K562 (cell line): Measurements from ENCODE around the gene ZGLP1. TPM values are rescaled to one million over a fixed set of nuclear protein-coding genes. Genes with fewer than 3 reads are reported as not detected.

ENCODE experiments used
- E2F3 ChIP-seq: fragments of 250-450 bp; sonication (Bioruptor Pico); IDR thresholded peaks from 2 replicates; pipeline ENCODE4 v1.4.0; 2020; ENCODE audit warnings: mild to moderate bottlenecking
- NBN ChIP-seq: fragments of 450-650 bp; IDR thresholded peaks from 2 replicates; pipeline ENCODE4 v1.6.1; 2016; ENCODE audit warnings: low read depth, mild to moderate bottlenecking
- NCOA1 ChIP-seq: fragments of 450-650 bp; IDR thresholded peaks from 2 replicates; pipeline ENCODE4 v1.6.1; 2016; ENCODE audit warnings: low read depth
- TAF1 ChIP-seq: IDR thresholded peaks from 2 replicates; pipeline ENCODE4 v1.6.1; 2011; ENCODE audit warnings: mild to moderate bottlenecking, low read length, moderate library complexity; ENCODE audit not compliant: insufficient read depth, control insufficient read depth, severe bottlenecking; ENCODE audit errors: extremely low read depth
- TOE1 ChIP-seq, 2 experiments: fragments of 450-650 bp in 1 of 2; sonication (generic) in 1 of 2; formaldehyde crosslinking in 1 of 2; IDR thresholded peaks; 2 replicates each; pipeline versions ENCODE4 v1.7.1 to v1.8.0; 2016 to 2022; ENCODE audit warnings: borderline replicate concordance in 2 of 2, mild to moderate bottlenecking in 2 of 2, antibody characterized with exemption in 1 of 2, inconsistent platforms in 1 of 2, low read depth in 1 of 2, missing genetic modification reagents in 1 of 2, moderate library complexity in 1 of 2
- TRIM28 ChIP-seq: fragments of 450-650 bp; IDR thresholded peaks from 2 replicates; pipeline ENCODE4 v1.6.1; 2017
- ZNF75A ChIP-seq: fragments of 450-650 bp; formaldehyde crosslinking; IDR thresholded peaks from 2 replicates; pipeline ENCODE4 v1.4.0; 2020; ENCODE audit warnings: mild to moderate bottlenecking
- polyA plus RNA-seq, 8 experiments: library from polyadenylated mRNA; depleted of rRNA in 4 of 8; stranded (reverse) in 5 of 8; unstranded in 3 of 8; fragments of >200 nt; fragmentation: Nextera tagmentation in 2 of 8; fragmentation: Illumina TruSeq in 1 of 8; extraction: Ambion mirVana in 2 of 8; extraction: Trizol in 1 of 8; gene quantifications; 2 replicates each; pipeline versions ENCODE4 v1.2.1 to v1.2.3, GENCODE V29; 2011 to 2014; ENCODE audit warnings: inconsistent platforms in 1 of 8, missing spikeins in 1 of 8
- total RNA-seq, 7 experiments: library from RNA; depleted of rRNA in 6 of 7; stranded (reverse); fragments of >200 nt in 6 of 7; fragmentation: Illumina TruSeq in 2 of 7; extraction: Trizol in 2 of 7; gene quantifications; 2 replicates each; pipeline versions ENCODE4 v1.2.1 to v1.2.3, GENCODE V29; 2011 to 2021; ENCODE audit warnings: low replicate concordance in 1 of 7
- TF ChIP-seq, protein P1 (sequence below): fragments of 450-650 bp; formaldehyde crosslinking; IDR thresholded peaks from 2 replicates; pipeline ENCODE4 v1.4.0; 2020; ENCODE audit warnings: mild to moderate bottlenecking
- TF ChIP-seq, protein P2 (sequence below): sonication (generic); formaldehyde crosslinking; IDR thresholded peaks from 2 replicates; pipeline ENCODE4 v1.8.1; 2023; ENCODE audit warnings: mild to moderate bottlenecking, missing genetic modification reagents
- TF ChIP-seq, protein P3 (sequence below), 2 experiments: fragments of 450-650 bp; formaldehyde crosslinking in 1 of 2; IDR thresholded peaks; 2 replicates each; pipeline versions ENCODE4 v1.4.0 to v1.6.1; 2014 to 2020; ENCODE audit warnings: mild to moderate bottlenecking in 2 of 2, borderline replicate concordance in 1 of 2, low read depth in 1 of 2
- TF ChIP-seq, protein P4 (sequence below), 3 experiments: IDR thresholded peaks in 2 of 3; conservative IDR thresholded peaks in 1 of 3; 2 replicates each; pipeline ENCODE4 v1.5.1; 2011 to 2012; ENCODE audit warnings: low read length in 3 of 3, mild to moderate bottlenecking in 3 of 3, control low read depth in 2 of 3, improper control_type of control experiment in 1 of 3, inconsistent platforms in 1 of 3, low read depth in 1 of 3, mixed read lengths in 1 of 3, moderate library complexity in 1 of 3; ENCODE audit not compliant: insufficient read depth in 2 of 3

ZGLP1 gene
- total and polyA plus RNA-seq, 9 of the 15 experiments (the other 6 are each of a cell fraction or from before 2014, with no cell fraction given): 0.24 to 4.5 (median 2.2) TPM

DNA sequence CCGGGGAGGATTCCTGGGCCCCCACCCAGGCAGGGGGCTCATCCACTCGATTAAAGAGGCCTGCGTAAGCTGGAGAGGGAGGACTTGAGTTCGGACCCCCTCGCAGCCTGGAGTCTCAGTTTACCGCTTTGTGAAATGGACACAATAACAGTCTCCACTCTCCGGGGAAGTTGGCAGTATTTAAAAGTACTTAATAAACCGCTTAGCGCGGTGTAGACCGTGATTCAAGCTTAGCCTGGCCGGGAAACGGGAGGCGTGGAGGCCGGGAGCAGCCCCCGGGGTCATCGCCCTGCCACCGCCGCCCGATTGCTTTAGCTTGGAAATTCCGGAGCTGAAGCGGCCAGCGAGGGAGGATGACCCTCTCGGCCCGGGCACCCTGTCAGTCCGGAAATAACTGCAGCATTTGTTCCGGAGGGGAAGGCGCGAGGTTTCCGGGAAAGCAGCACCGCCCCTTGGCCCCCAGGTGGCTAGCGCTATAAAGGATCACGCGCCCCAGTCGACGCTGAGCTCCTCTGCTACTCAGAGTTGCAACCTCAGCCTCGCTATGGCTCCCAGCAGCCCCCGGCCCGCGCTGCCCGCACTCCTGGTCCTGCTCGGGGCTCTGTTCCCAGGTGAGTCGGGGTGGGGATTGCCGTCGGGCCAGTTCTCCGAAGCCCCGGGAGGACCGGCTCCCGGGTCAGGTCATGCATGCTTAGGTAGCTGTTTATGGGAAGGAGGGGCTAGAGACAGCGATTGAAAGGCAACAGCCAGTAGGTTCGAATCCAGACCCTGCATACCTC is 38.8 kb downstream of the ZGLP1 start, which contains the start of gene ICAM1 (continued):
- TF ChIP-seq, protein P1, sequence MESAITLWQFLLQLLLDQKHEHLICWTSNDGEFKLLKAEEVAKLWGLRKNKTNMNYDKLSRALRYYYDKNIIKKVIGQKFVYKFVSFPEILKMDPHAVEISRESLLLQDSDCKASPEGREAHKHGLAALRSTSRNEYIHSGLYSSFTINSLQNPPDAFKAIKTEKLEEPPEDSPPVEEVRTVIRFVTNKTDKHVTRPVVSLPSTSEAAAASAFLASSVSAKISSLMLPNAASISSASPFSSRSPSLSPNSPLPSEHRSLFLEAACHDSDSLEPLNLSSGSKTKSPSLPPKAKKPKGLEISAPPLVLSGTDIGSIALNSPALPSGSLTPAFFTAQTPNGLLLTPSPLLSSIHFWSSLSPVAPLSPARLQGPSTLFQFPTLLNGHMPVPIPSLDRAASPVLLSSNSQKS: no peak
- TF ChIP-seq NCOA1 (no peak), TRIM28 (peak; percentile 25; the same call in 1 of the 2 replicates), TOE1 (IDR thresholded peaks at IDR 0.05; ENCODE audit: borderline replicate concordance) (peak; percentile 83), TOE1 (CRISPR knock-in tag; IDR thresholded peaks at IDR 0.05; ENCODE audit: borderline replicate concordance, low read depth) (no peak), NBN (no peak), E2F3 (CRISPR knock-in tag) (no peak), TAF1 (peak; percentile 66), ZNF75A (CRISPR knock-in tag) (no peak)
- TF ChIP-seq, protein P2, sequence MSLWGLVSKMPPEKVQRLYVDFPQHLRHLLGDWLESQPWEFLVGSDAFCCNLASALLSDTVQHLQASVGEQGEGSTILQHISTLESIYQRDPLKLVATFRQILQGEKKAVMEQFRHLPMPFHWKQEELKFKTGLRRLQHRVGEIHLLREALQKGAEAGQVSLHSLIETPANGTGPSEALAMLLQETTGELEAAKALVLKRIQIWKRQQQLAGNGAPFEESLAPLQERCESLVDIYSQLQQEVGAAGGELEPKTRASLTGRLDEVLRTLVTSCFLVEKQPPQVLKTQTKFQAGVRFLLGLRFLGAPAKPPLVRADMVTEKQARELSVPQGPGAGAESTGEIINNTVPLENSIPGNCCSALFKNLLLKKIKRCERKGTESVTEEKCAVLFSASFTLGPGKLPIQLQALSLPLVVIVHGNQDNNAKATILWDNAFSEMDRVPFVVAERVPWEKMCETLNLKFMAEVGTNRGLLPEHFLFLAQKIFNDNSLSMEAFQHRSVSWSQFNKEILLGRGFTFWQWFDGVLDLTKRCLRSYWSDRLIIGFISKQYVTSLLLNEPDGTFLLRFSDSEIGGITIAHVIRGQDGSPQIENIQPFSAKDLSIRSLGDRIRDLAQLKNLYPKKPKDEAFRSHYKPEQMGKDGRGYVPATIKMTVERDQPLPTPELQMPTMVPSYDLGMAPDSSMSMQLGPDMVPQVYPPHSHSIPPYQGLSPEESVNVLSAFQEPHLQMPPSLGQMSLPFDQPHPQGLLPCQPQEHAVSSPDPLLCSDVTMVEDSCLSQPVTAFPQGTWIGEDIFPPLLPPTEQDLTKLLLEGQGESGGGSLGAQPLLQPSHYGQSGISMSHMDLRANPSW (CRISPR knock-in tag): no peak
- TF ChIP-seq, protein P3, sequence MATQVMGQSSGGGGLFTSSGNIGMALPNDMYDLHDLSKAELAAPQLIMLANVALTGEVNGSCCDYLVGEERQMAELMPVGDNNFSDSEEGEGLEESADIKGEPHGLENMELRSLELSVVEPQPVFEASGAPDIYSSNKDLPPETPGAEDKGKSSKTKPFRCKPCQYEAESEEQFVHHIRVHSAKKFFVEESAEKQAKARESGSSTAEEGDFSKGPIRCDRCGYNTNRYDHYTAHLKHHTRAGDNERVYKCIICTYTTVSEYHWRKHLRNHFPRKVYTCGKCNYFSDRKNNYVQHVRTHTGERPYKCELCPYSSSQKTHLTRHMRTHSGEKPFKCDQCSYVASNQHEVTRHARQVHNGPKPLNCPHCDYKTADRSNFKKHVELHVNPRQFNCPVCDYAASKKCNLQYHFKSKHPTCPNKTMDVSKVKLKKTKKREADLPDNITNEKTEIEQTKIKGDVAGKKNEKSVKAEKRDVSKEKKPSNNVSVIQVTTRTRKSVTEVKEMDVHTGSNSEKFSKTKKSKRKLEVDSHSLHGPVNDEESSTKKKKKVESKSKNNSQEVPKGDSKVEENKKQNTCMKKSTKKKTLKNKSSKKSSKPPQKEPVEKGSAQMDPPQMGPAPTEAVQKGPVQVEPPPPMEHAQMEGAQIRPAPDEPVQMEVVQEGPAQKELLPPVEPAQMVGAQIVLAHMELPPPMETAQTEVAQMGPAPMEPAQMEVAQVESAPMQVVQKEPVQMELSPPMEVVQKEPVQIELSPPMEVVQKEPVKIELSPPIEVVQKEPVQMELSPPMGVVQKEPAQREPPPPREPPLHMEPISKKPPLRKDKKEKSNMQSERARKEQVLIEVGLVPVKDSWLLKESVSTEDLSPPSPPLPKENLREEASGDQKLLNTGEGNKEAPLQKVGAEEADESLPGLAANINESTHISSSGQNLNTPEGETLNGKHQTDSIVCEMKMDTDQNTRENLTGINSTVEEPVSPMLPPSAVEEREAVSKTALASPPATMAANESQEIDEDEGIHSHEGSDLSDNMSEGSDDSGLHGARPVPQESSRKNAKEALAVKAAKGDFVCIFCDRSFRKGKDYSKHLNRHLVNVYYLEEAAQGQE (IDR thresholded peaks at IDR 0.05; ENCODE audit: borderline replicate concordance): peak; percentile 42; the same call in 1 of the 2 replicates
- TF ChIP-seq, protein P3 (CRISPR knock-in tag; IDR thresholded peaks at IDR 0.05; ENCODE audit: low read depth): 0 out of 2 replicates have a peak, but pooled peaks have one; percentile 35
- TF ChIP-seq, protein P4, sequence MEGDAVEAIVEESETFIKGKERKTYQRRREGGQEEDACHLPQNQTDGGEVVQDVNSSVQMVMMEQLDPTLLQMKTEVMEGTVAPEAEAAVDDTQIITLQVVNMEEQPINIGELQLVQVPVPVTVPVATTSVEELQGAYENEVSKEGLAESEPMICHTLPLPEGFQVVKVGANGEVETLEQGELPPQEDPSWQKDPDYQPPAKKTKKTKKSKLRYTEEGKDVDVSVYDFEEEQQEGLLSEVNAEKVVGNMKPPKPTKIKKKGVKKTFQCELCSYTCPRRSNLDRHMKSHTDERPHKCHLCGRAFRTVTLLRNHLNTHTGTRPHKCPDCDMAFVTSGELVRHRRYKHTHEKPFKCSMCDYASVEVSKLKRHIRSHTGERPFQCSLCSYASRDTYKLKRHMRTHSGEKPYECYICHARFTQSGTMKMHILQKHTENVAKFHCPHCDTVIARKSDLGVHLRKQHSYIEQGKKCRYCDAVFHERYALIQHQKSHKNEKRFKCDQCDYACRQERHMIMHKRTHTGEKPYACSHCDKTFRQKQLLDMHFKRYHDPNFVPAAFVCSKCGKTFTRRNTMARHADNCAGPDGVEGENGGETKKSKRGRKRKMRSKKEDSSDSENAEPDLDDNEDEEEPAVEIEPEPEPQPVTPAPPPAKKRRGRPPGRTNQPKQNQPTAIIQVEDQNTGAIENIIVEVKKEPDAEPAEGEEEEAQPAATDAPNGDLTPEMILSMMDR (IDR thresholded peaks at IDR 0.05 in 2 of 3, conservative IDR thresholded peaks at IDR 0.05 in 1 of 3; ENCODE audit: insufficient read depth in 2 of 3, low read depth in 1 of 3, low read length in 3 of 3): peak in 2 of 3 experiments; percentile 30 to 32; a peak in 2 of 6 replicates
